Heart right ventricle (tissue), 16 donors: ENCODE data around the gene NPLOC4. TPM values are rescaled to one million over a fixed set of nuclear protein-coding genes. Genes with fewer than 3 reads are reported as not detected.

Experiments used
- ATAC-seq, 8 donors: fragments of 200-7000 bp; cut with Tn5 transposase; one replicate each; pipeline ENCODE4 v1.9.1; 2020; ENCODE audit warnings: mild to moderate bottlenecking in 8 of 8, moderate library complexity in 8 of 8, moderate number of reproducible peaks in 1 of 8
- DNase-seq, 2 donors: peaks; one replicate each; pipeline ENCODE4 v3.0.0-alpha.2; 2020
- H3K27ac ChIP-seq, 10 donors: fragments of 200-600 bp; sonication (generic) in 2 of 10; one replicate each; pipeline versions ENCODE4 v1.5.0 to v1.8.0; 2020 to 2022; ENCODE audit warnings: mild to moderate bottlenecking in 3 of 10
- H3K27me3 ChIP-seq, 7 donors: fragments of 200-600 bp; one replicate each; pipeline ENCODE4 v1.8.0; 2021 to 2022; ENCODE audit warnings: mild to moderate bottlenecking in 2 of 7
- H3K36me3 ChIP-seq, 9 donors: fragments of 200-600 bp; sonication (generic) in 1 of 9; one replicate each; pipeline versions ENCODE4 v1.5.0 to v1.8.0; 2020 to 2022; ENCODE audit warnings: mild to moderate bottlenecking in 2 of 9
- H3K4me1 ChIP-seq, 9 donors: fragments of 200-600 bp; sonication (generic) in 1 of 9; one replicate each; pipeline versions ENCODE4 v1.5.0 to v1.8.0; 2020 to 2022; ENCODE audit warnings: mild to moderate bottlenecking in 4 of 9
- H3K4me3 ChIP-seq, 10 donors: fragments of 200-600 bp; sonication (generic) in 2 of 10; one replicate each; pipeline versions ENCODE4 v1.5.0 to v1.8.0; 2020 to 2022; ENCODE audit warnings: mild to moderate bottlenecking in 7 of 10, moderate library complexity in 2 of 10
- H3K9me3 ChIP-seq, 11 donors: fragments of 200-600 bp in 10 of 11; sonication (generic) in 2 of 11; one replicate each; pipeline versions ENCODE4 v1.5.0 to v1.8.0; 2013 to 2022; ENCODE audit warnings: mild to moderate bottlenecking in 2 of 11, control low read depth in 1 of 11, moderate library complexity in 1 of 11
- WGBS, 2 donors: extraction: QIAGEN DNeasy Blood & Tissue Kit; methylation state at CpG; one replicate each; pipeline ENCODE4 v1.1.7; 2013; ENCODE audit warnings: inconsistent platforms in 1 of 2; 5-methylcytosine and 5-hydroxymethylcytosine counted together
- intact Hi-C, 10 donors: fragments of 100-400 bp; cut with DNase I; formaldehyde crosslinking; loops; one replicate each; pipeline versions ENCODE4 v1.11.1 to v1.14.2; 2022
- polyA plus RNA-seq, 2 donors: library from polyadenylated mRNA; stranded (reverse); fragments of 200-250 nt; gene quantifications; one replicate each; pipeline ENCODE4 v1.2.3, GENCODE V29; 2013
- total RNA-seq, 10 donors: library from RNA; stranded (reverse); fragmentation: NEBNext Ultra II Directional in 3 of 10; extraction: Animal tissue kit (Norgen Biotek cat#: 25700) in 3 of 10; gene quantifications; one replicate each; pipeline versions ENCODE4 v1.2.1 to v1.2.4, GENCODE V29; 2021 to 2023
- TF ChIP-seq, protein P1 (sequence below), 9 donors: fragments of 200-600 bp; sonication (generic) in 2 of 9; IDR thresholded peaks; one replicate each; pipeline versions ENCODE4 v1.5.0 to v1.8.0; 2021 to 2022; ENCODE audit warnings: antibody characterized with exemption in 9 of 9, mild to moderate bottlenecking in 5 of 9, moderate library complexity in 1 of 9
- donor health status: Arrhythmogenic right ventricular cardiomyopathy.
- donor health status: ischemic (EF 13 %, LVEDD 7.1; RV severe dilation, severe dysfunction).
- donor health status: healthy with polysubstance abuse.
- donor health status: DM: no; HTN: yes; CAD: no.
- donor health status: DM: no; HTN: no; CAD: no.
- donor health status: ischemic (EF 25% LVEDD 6.9; RV normal size, moderate dysfunction).
- donor health status: ischemic (EF 25% LVEDD 5.7; RV mildly dilated, moderate dysfunction).
- donor health status: healthy.
- donor health status: DM: yes; HTN: yes; CAD: no.
- donor health status: Ischemic cardiomyopathy.
- donor health status: ischemic (EF 35%, LVEDD 5.7; RV mildly dilated, moderate dysfunction).
- donor health status: nonischemic (EF 11% LVEDD 7.7; RV severe dilation, severe dysfunction).
- donor health status: DM: yes; HTN: yes; CAD: no.
- donor health status: PGD.
- donor health status: ischemic (EF 29% LVEDD 5.4; RV normal size, mild dysfunction).
- donor health status: nonischemic (EF 23%, LVEDD 6.1; RV moderate dilation, normal function).

Gene NPLOC4
- total and polyA plus RNA-seq, 12 donors: 30.7 to 115 (median 95.2) TPM

DNA sequence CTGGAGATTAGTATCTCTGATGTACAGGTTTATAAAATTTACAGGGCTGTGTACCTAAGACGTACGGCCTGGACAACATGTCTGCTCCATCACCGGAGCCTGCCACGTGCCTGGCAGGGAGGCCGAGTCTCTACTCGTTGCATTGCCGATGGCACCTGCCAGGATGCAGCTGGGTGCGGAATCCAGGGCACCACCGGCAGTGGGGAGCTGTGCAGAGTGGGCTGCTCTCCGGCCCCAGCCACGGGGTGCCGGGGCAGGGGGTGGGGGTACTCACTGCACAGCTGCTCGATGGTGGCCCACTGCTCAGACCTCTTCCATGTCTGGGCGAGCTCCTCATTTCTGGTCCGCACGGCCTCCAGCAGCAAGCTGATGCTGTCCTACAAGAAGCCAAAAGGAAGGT is 71.7 kb downstream of the NPLOC4 start:
- DNase-seq: no peak
- peaks cover 9 to 61% (median 25%) of the 10 kb centered on the region in 9 donors for H3K4me1 ChIP-seq
- H3K27ac ChIP-seq: peak overlapping the region in 5 of 10 donors; percentile 60 to 90 (median 78)

DNA sequence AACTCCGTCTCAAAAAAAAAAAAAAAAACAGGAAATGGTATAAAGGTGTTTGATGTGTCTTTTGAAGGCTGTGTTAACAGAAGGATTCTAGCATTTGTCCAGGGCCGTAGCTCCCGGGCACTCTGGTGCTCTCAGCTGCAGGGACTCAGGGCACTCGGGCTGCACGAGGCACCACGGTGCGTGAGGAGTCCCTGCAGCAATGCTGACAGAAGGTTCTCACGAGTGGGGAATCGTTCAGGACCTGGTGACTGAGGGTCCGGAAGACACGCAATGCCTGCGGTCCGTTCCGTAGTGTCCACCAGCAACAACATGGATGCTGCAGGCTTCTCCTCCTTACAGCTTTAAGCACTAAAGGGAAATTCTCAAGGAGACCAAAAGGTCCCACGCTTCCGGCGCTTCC is 72.1 kb downstream of the NPLOC4 start:
- intact Hi-C loops: loop anchor here in 2 of 10 donors (5.0 kb wide), 1 partner anchor 38 kb away; no protein-coding TSS in a partner anchor
- H3K4me1 ChIP-seq: peaks cover 9 to 63% (median 25%) of the 10 kb centered on the region in 9 donors
- H3K36me3 ChIP-seq: peaks cover 0 to 100% (median 60%) of the 10 kb centered on the region in 9 donors
- DNase-seq: no peak
- TF ChIP-seq, protein P1, sequence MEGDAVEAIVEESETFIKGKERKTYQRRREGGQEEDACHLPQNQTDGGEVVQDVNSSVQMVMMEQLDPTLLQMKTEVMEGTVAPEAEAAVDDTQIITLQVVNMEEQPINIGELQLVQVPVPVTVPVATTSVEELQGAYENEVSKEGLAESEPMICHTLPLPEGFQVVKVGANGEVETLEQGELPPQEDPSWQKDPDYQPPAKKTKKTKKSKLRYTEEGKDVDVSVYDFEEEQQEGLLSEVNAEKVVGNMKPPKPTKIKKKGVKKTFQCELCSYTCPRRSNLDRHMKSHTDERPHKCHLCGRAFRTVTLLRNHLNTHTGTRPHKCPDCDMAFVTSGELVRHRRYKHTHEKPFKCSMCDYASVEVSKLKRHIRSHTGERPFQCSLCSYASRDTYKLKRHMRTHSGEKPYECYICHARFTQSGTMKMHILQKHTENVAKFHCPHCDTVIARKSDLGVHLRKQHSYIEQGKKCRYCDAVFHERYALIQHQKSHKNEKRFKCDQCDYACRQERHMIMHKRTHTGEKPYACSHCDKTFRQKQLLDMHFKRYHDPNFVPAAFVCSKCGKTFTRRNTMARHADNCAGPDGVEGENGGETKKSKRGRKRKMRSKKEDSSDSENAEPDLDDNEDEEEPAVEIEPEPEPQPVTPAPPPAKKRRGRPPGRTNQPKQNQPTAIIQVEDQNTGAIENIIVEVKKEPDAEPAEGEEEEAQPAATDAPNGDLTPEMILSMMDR (IDR thresholded peaks at IDR 0.05): no peak
- no peaks in the 10 kb centered on the region for H3K9me3 ChIP-seq
- no peaks in the 10 kb centered on the region for H3K27me3 ChIP-seq
- 92 to 93% methylated on average over 17 of the region's 17 CpGs for WGBS, 2 donors
- peak overlapping the region in 2 of 10 donors; percentile 60 to 90 for H3K27ac ChIP-seq
- no peak overlapping the region for H3K4me3 ChIP-seq
- ATAC-seq: no peak

More for the DNA sequence above, 71.7 kb downstream of the NPLOC4 start:
- Histone ChIP-seq H3K4me3 (no peak overlapping the region), H3K27me3 (no peaks in the 10 kb centered on the region), H3K9me3 (no peaks in the 10 kb centered on the region), H3K36me3 (peaks cover 0 to 100% (median 60%) of the 10 kb centered on the region in 9 donors)
- intact Hi-C loops: loop anchor here in 1 of 10 donors (5.0 kb wide), 1 partner anchor 37 kb away; no protein-coding TSS in a partner anchor
- ATAC-seq: peak in 1 of 8 donors; percentile 19
- 94 to 95% methylated on average over 16 of the region's 16 CpGs for WGBS, 2 donors
- TF ChIP-seq, protein P1 (IDR thresholded peaks at IDR 0.05): no peak

- WGBS, 2 donors: 88 to 92% methylated on average over 10 of the region's 10 CpGs
- DNase-seq: no peak
- Histone ChIP-seq H3K27me3 (no peaks in the 10 kb centered on the region), H3K27ac (no peak overlapping the region), H3K36me3 (peaks cover 0 to 100% (median 59%) of the 10 kb centered on the region in 9 donors), H3K4me3 (no peak overlapping the region), H3K9me3 (no peaks in the 10 kb centered on the region), H3K4me1 (peaks cover 9 to 71% (median 30%) of the 10 kb centered on the region in 9 donors)
- intact Hi-C loops: loop anchor here in 1 of 10 donors (5.0 kb wide), 1 partner anchor 38 kb away; no protein-coding TSS in a partner anchor
- TF ChIP-seq, protein P1 (IDR thresholded peaks at IDR 0.05): no peak
- no peak for ATAC-seq
Observed at GRCh38 chr17:81563861-81564586, 72.9 kb downstream of the NPLOC4 start.

DNA sequence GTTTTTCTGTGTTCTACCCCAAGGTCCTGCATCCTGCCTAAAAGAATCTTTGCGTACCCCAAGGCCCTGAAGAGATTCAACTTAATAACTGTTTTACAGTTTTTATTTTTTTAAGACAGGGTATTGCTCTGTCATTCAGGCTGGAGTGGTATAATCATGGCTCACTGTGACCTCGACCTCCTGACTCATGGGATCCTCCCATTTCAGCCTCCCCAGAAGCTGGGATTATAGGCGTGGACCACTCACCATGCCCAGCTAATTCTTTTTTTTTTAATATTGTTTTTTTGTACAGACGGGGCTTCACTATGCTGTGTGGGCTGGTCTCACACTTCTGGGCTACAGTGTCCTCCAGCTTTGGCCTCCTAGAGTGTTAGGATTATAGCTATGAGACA is 75.4 kb downstream of the NPLOC4 start:
- peak overlapping the region in 4 of 10 donors; percentile 6 to 71 (median 10) for H3K27ac ChIP-seq
- no peak overlapping the region for H3K4me3 ChIP-seq
- ATAC-seq (no peak), DNase-seq (no peak)
- H3K27me3 ChIP-seq: no peaks in the 10 kb centered on the region
- peaks cover 16 to 71% (median 39%) of the 10 kb centered on the region in 9 donors for H3K4me1 ChIP-seq
- 86% methylated on average over 4 of the region's 4 CpGs for WGBS, 2 donors
- no peaks in the 10 kb centered on the region for H3K9me3 ChIP-seq
- intact Hi-C loops: loop anchor here in 1 of 10 donors (5.0 kb wide), 1 partner anchor 41 kb away; no protein-coding TSS in a partner anchor
- TF ChIP-seq, protein P1 (IDR thresholded peaks at IDR 0.05): no peak
- peaks cover 0 to 100% (median 58%) of the 10 kb centered on the region in 9 donors for H3K36me3 ChIP-seq
